GM21786 (cell line): Measurements from ENCODE around the gene HAPLN3.
A peak's percentile ranks its signal among the peaks of the same experiment; 100 is the strongest.

Source experiments
- ATAC-seq: cut with Tn5 transposase; IDR thresholded peaks from one replicate; pipeline ENCODE4 v1.9.1; 2021; ENCODE audit not compliant: unreplicated experiment

HAPLN3 gene

DNA sequence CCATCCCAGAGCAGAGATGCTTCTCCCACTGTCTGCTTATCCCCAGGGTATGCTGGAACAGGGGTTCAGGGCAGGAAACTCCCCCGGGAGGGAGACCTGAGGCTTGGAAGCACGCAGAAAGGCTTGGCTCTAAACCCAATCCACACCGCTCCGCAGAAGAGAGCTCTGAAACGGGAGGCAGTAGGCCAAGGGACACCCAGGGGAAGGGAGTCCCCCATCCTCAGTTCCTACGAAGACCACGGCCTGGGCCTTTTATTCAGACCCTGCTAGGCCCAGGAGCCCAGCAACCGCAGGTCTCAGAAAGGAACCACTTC lies 1.8 kb upstream of the HAPLN3 start:
- ATAC-seq = no peak

DNA sequence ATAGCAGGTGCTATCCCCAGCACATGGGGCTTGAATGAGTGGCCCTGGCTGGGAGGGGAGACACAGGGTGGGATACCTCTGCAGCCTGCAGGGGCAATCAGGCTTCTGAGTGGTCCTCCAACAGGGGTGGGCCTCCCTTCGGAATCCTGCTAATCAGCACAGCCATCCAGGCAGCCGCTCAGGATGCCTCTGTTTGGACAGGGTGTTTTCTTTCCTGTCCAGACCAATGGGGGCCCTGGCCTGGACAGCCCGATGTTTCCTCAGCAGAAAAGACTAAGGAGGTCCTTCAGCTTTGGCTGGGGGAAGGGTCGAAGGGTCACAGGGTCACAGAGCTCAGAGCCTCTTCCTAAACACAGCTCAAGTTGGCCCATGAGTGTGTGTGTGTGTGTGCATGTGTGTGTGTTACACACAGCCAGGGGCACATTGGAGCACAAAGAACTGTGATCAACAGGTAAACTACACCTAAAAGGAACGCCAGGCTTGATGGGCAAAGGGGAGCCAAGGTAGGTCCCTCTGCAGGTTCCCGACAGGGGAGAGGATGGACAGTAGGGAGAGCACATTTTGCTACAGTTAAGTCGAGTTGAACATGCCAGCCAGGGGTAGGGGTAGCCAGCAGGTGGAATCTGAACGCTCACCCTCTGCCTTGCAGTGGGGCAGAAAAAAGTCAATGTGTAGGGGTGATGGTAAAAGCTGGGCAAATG lies 1.1 kb upstream of the HAPLN3 start:
- no peak for ATAC-seq

DNA sequence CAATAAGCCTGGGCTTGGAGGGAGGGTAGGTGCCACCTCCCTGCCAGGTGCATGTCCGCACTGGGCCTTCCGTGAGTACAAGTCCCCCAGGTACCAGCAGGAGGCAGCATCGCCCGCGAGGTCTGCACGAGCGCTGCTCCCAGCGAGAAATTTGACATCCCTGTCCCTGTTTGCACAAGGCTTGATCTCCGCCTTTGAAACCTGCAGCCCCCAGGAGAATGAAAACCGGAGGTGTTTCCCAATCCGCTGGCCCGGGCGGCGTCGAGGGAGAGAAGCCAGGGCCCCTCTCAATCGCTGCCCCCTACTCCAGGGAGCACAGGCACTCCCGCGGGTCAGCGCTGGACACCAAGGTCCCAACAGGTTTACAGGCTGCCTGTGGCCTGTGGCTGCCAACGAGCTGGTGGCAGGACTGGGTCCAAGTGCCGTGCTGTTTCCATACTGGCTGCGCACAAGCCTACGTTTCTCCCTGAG lies 961 bp downstream of the HAPLN3 start:
- ATAC-seq = peak; percentile 46

DNA sequence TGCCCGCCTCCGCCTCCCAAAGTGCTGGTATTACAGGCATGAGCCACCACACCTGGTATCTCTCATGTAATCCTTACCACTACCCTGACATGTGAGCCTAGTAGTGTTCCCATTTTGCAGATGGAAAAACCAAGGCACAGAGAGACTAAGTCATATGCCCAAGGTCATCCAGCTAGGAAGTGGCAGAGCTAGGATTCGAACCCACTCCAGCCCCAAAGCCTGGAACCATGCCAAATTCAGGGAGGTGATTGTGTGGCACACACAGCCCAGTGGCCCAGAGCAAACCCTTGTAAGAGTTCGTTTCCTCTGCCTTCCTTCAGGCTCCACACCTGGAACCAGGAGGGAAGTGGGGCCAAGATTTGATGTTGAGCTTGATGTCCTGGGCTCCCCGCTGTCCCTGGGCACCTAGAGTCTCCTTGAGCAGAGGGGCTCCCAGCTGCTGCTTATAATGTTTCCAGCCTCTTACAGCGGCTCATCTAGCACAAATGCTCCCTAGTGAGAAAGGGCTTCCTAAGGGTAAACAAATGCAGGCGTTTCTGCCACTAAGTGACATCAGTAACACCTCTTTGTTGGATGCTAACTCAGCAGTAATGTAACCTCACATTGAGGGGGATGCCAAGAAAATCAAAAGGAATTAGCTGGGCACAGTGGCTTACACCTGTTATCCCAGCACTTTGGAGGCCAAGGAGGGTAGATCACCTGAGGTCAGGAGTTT lies 3.6 kb downstream of the HAPLN3 start:
- ATAC-seq = no peak

DNA sequence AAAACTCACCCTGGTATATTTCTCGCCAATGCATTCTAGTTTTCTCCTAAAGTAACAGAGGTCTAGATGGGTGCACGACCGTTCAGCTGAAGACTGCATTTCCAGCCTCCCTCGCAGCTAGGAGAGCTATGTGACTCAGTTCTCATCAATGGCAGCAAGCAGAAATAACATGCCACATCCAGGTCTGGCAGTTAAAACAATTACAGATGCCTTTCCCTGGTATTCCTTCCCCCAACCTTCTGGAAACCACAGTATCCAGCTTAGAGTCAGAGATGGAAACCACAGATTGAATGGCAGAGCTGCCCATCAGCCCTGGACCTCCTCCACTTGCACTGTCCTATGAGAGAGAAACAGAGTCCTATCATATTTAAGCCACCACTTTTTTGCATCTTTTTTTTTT lies 4.8 kb downstream of the HAPLN3 start:
- no peak for ATAC-seq

DNA sequence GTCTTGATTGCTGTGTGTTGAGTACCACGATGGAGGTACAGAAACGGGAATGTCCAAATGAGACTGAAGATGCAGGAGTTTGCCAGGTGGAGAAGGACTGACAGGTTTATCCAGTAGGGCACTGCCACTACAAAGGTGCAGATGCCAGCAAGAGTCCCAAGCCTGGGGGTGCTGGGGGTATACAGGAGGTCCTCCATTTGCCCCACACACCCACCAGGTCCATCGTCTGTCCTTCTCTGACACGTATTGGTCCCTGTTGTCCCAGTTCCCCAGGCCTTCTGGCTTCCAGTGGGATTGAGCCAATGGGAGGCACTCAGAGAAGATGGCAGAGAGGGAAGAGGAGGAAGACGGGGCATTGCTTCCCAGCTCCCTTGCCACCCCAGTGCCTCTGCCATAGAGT lies 6.6 kb downstream of the HAPLN3 start:
- no peak for ATAC-seq

DNA sequence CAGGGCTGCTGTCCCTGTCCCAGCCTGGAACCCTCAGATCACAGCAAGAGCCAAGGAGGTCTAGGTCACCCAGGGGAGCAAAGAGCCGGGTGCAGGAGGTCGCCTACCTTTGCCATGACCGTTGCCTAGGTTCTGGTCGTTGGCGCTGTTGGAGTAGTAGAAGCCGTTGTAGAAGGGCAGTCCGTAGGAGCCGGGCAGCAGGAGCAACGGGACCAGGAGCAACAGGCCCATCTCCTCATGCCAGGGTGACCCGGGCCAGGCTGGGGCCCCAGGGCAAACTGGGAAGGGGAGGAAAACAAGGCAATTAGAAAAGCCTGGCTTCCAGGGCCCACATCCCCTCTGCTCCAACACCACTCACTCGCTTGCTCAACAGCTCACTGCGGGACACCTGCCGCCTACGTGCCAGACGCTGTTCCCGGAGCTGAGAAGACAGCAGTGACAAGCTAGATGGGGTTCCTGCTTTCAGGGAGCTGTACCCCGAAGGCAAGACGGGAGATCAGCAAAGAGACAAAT lies 8.2 kb downstream of the HAPLN3 start:
- ATAC-seq = no peak

DNA sequence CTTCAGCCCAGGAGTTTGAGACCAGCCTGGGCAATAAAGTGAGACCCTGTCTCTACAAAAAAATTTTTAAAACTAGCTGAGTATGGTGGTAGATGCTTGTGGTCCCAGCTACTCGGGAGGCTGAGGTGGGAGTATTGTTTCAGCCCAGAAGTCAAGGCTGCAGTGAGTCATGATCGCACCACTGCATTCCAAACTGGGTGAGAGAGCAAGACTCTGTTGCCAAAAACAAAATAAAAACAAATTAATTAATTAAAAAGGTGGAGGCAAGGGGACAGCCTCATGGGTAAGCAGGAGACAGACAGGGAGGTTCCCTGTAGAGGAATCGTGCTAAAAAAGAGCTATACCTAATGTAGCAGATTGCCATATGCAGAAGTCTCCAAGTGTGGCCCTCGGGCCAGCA lies 12.6 kb downstream of the HAPLN3 start:
- ATAC-seq = no peak

DNA sequence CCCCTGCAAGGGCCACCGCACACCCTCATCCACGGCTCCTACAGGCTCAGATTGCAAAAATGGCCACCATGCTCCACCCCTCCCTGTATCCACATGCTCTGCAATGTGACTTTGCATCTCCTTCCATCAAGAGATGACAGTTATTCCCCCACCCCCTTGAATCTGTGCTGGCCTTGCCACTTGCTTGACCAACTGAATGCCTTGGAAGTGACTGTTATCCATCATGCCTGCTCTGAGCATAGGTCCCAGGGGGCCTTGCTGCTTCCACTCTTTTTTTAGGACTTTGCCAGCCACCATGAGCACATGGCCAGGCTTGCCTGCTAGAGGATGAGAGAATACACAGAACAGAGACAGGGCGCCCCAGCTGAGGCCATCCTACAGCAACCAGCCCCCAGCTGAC lies 13.6 kb downstream of the HAPLN3 start:
- ATAC-seq = no peak

DNA sequence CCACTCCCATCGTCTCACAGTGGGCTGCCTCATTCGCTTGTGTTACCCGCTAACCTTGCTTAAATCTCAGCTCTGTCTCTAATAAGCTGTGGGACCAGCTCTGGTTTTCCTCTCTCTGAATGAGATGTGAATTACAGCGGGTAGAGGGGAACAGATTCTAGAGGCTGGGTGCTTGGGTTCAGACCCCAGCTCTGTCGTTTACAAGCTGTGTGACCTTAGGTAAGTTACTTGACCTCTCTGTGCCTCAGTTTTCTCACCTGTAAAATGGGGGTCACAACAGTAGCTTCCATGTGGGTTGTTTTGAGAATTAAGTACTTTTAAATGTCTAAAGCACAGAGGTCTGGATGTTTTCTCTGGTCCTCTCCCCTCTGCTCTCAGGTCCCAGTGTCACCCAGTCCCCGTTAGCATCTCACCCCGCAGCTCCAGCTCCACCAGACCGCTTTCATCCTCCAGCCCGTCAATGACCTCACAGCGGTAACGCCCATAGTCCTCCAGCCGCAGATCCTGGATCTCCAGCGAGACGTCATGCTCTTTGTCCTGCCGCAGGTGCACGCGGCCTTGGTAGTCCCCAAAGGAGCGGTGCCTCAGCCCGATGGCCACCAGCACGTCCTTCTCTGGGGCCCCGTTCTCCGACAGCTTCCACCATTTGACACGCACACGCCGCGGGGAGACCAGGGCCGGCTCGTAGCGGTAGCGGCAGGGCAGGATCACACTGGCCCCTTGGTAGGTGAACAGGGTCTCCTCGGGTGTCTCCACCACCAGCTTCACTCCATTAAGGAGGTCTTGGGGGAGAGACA lies 14.2 kb downstream of the HAPLN3 start:
- no peak for ATAC-seq

DNA sequence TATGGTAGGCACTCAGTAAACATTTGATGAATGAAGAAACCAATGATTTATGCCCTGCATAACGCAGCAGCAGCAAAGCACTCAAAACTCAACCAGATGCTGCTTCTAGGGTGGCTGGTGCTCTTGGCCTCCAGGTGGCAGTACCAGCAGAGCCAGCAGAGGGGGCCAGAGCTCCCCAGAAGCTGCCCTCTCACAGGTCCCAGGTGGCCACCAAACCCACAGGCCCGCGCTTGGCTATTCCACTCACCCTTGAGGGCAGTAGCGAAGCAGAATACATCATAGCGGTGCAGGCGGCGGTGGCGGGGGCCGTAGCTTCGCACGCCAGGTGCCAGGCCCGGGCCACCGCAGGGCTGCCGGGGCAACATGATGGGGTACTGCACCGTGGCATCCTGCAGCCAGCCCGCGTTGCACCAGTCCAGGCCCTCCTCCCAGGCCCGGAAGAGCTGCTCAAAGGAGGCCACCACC lies 16.6 kb downstream of the HAPLN3 start:
- no peak for ATAC-seq

DNA sequence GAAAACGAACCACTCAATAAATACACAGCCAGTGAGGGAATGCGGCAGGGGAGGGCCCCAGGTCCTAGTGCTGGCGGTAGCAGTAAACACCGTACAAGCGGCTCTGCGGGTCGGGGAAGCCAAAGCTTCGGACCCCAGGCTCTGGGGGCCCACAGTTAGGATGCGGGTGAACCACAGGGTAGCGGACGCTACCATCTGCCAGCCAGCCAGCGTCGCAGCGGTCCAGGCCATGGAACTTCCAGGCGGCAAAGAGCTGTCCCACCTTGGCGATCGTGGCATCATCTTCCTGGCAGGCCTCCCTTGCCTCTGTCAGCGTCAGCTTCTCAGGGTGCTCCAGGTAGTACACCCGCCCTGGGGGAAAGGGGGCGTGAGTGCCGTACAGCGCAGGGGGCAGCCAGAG lies 17.4 kb downstream of the HAPLN3 start:
- no peak for ATAC-seq

DNA sequence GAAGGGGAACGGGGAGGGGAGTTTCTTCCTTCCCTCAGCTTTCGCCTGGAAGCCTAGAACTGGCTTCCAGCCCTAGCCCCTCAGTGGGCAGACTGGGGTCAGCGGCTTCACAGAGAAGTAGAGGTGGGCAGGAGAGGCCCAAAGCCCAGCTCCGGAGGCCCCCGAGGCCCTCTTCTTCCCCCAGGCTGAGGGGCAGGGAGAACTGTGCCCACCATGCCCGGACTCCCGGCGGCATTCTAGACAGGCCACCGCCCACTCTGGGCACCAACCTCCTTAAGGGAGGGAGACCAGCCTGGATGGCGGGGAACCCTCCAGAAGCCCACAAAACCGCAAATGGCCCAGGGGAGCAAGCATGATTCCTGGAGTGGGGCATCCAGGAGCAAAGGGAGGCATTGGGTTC lies 17.9 kb downstream of the HAPLN3 start:
- ATAC-seq = no peak

DNA sequence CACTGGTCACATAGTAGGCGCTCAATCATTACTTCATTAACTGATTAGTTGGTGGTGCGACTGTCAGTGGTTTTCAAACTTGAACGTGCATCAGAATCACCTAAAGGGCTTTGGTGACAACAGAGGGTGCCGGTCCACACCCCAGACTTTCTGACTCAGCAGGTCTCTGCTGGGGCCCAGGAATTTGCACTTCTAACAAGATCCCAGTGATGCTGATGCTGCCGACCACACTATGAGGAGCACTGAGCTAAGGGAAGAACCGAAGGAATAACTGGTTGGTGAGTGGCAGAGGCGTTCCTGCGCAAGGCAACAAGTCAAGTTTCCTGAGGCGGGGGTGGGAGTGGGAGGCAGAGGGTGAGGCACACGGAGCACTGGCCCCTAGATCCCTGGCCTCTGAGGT lies 18.8 kb downstream of the HAPLN3 start:
- no peak for ATAC-seq

DNA sequence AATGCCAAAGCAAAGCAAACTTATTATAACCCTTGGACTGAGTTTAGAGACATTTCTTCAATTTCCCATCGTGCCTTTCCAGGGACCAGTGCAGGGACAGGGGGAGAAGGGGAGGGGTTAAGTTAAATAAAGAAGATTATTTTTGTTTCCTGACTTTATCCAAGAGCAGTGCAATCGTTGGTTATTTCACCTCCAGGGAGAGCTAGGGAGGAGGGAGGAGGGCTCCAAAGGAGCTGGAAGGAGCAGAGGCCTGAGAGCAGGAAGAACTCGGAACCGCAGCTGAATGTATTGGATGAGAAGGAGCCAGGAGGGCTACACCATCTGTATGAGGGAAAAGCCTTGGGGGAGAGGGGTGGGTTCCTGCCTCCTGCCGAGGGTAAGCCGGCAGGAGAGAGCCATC lies 20.7 kb downstream of the HAPLN3 start:
- no peak for ATAC-seq

DNA sequence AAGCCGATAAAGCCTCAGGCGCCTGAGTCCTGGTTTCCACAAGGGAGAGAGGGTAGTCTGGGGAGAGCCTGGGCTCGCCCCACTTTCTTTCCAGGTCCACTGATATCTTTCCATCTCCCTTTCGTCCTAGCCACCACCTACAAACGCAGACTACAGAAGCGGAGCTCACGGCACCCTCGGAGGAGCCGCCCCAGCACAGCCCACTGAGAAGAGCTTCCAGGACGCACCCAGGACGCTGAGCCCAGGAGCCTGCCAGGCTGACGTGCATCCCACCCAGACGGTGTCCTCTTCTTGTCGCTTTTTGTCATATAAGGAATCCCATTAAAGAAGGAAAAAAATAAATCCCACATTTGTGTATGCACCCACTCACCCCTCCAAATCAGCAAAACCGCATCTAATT lies 21.1 kb downstream of the HAPLN3 start:
- no peak for ATAC-seq

DNA sequence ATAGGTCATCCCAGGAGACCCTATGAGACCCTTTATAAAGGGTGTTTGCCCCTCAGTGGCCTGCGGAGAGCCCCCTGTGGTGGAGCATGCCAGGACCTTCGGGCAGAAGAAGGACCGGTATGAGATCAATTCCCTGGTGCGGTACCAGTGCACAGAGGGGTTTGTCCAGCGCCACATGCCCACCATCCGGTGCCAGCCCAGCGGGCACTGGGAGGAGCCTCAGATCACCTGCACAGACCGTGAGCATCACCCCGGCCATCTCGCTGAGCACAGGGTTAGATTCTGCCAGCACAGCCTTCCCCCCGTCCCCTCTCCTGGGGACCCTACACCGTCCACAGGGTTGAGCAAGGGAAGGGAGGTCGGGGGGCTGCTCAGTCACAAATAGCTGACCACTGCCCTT lies 21.6 kb downstream of the HAPLN3 start:
- ATAC-seq = no peak

DNA sequence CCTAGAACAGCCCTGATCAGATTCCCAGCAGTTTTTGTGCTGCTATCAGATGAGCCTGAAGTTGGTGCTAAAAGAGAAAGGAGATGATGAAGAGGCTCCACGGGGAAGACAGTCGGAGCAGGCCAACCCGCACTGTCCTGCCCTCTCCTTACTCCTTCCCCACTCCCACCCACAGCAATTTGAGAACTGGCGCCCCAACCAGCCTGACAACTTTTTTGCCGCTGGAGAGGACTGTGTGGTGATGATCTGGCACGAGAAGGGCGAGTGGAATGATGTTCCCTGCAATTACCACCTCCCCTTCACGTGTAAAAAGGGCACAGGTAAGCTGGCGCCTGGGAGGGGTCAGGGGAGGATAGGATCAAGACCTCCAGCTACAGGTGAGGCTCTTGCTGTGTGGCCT lies 22.6 kb downstream of the HAPLN3 start:
- no peak for ATAC-seq

DNA sequence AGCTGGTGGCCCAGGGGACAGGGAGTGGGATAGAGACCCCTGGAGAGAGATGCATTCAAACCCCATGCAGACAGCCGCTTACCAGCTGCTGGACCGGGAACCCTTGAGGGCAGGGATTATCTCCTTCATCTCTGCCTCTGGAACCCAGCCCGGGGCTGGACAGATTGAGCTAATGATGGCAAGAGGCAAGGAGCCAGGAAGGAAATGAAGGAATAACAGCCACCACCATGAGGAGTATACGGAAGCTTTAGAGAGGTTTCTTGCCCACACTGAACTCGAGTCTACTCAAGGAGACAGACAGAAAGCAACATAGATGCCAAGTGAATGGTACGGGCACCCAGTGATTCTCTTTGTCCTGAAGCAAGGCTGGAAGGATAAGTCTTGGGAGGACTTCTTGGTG lies 23.2 kb downstream of the HAPLN3 start:
- ATAC-seq = no peak

DNA sequence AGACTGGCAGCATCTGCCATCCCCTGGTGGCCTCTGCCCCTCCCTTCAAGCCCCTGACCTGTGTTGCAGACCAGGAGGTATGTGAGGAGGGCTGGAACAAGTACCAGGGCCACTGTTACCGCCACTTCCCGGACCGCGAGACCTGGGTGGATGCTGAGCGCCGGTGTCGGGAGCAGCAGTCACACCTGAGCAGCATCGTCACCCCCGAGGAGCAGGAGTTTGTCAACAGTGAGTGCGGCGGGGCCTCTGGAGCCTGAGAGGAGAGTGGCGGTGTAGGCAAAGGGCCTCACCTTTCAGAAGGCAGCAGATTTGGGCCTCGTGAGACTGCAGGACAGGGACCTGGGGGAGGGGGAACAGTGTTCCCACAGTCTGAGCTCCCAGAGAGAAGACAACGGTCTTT lies 24.0 kb downstream of the HAPLN3 start:
- ATAC-seq = no peak

DNA sequence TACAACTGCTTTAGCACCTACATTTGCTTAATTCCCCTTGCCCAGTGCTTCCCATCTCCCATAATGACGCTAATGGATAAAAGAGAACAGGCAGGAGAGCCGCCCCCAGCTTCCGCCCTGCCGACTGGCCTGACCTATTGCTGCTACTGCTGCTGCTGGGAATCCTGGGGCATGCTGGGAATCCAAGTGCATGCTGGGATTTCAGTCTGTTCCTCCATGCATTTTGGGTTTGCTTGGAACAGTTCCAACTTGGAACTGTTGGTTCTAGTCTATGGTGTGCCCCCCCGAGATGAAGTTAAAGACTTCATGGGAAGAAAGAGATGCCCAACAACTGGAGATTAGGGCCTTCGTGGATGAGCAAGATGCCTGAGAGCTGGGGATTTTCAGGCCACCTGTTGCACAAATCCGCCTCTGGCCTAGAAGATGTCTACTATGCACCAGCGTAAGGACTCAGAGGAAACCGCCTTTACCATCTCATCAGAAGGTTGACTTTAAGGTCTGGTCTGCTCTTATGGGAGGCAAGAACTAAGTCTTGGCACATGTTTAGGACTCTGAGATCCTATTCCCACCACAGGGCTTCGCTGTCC lies 29.0 kb downstream of the HAPLN3 start:
- ATAC-seq = no peak
